ENCODE results near the gene HDAC8. TPM values are rescaled to one million over a fixed set of nuclear protein-coding genes. Genes with fewer than 3 reads are reported as not detected.

Gene HDAC8
- total RNA-seq (2022): 26.2 and 26.6 TPM in 2 replicates
- Bru-seq, nascent RNA: percentile 70 among the genes with signal in this experiment
- percentile 76 among the genes with signal in this experiment for BruChase-seq, experiment 1, labeled RNA remaining after a 2-hour chase
- BruChase-seq, experiment 2, labeled RNA remaining after a 6-hour chase: percentile 74 among the genes with signal in this experiment
- long read RNA-seq, transcript HDAC8-214 (8 exons, 2,373 nt): major isoform, 13 of 38 reads
- long read RNA-seq, transcript HDAC8-207 (11 exons, 2,110 nt): minor isoform, 8 of 38 reads
- long read RNA-seq, transcript HDAC8-201 (4 exons, 836 nt): minor isoform, 6 of 38 reads
- long read RNA-seq, partial matches to known transcripts: 1 of 38 reads
- long read RNA-seq, other reads (novel, unspliced or antisense): 4 of 38 reads

- DNase-seq: peak; percentile 53 to 62
- POLR2A ChIA-PET: interaction anchor here (0.6 to 0.7 kb wide), 2 partner anchors 11 to 1962 kb away, joined by 3 to 8 read pairs; no protein-coding TSS in a partner anchor
Observed at GRCh38 chrX:72572248-72573157, at the start of gene HDAC8. TSS of gene HDAC8 (minus strand) at chrX:72572843. CDS start at chrX:72572761, 82 bp downstream.

GRCh38 chrX:72621625-72622485, 49.2 kb upstream of the HDAC8 start:
- no TSS peak for BruUV-seq (replicated peaks)
- POLR2A ChIA-PET: no interaction called here

More at GRCh38 chrX:72572248-72573157, at the start of gene HDAC8:
- H3K36me3 Mint-ChIP-seq (ENCODE audit: insufficient read depth, unreplicated experiment): no peaks in the 10 kb centered on the region
- no peaks in the 10 kb centered on the region for H3K9me3 ChIP-seq
- no TSS peak for BruUV-seq (replicated peaks)
- no peaks in the 10 kb centered on the region for H3K27me3 Mint-ChIP-seq (ENCODE audit: insufficient read depth, unreplicated experiment)
- peak within 1 kb of the TSS; percentile 50 for H3K4me3 ChIP-seq (ENCODE audit: low read depth, low read length)
- peak within 1 kb of the TSS; percentile 73 for H3K4me3 Mint-ChIP-seq (ENCODE audit: unreplicated experiment)
- no peaks in the 10 kb centered on the region for H3K9me3 Mint-ChIP-seq (ENCODE audit: unreplicated experiment)
- CTCF ChIA-PET: interaction anchor here (0.6 kb wide), 1 partner anchor 10 kb away, joined by 3 read pairs; no protein-coding TSS in a partner anchor
- H3K4me1 ChIP-seq: no peaks in the 10 kb centered on the region
- H3K4me1 Mint-ChIP-seq (ENCODE audit: low read depth, unreplicated experiment): no peaks in the 10 kb centered on the region
- intact Hi-C loops (cut with micrococcal nuclease; ENCODE audit: unreplicated experiment): no loop called here
- TF ChIP-seq CTCF (IDR thresholded peaks at IDR 0.05; ENCODE audit: insufficient read depth in 1 of 2, low read depth in 1 of 2, low read length in 1 of 2, severe bottlenecking in 1 of 2, unreplicated experiment in 1 of 2): no peak
- no peaks in the 10 kb centered on the region for H3K27me3 ChIP-seq (replicated peaks; ENCODE audit: control insufficient read depth, insufficient read depth, low read length)
- H3K27ac Mint-ChIP-seq (ENCODE audit: unreplicated experiment): peak within 1 kb of the TSS; percentile 4
- no peaks in the 10 kb centered on the region for H3K36me3 ChIP-seq (ENCODE audit: control insufficient read depth, insufficient read depth, low read length)

More at GRCh38 chrX:72621625-72622485, 49.2 kb upstream of the HDAC8 start:
- Mint-ChIP-seq H3K4me3 (ENCODE audit: unreplicated experiment) (no peak overlapping the region), H3K27ac (ENCODE audit: unreplicated experiment) (no peak overlapping the region), H3K36me3 (ENCODE audit: insufficient read depth, unreplicated experiment) (no peaks in the 10 kb centered on the region), H3K4me1 (ENCODE audit: low read depth, unreplicated experiment) (no peaks in the 10 kb centered on the region), H3K27me3 (ENCODE audit: insufficient read depth, unreplicated experiment) (no peaks in the 10 kb centered on the region), H3K9me3 (ENCODE audit: unreplicated experiment) (no peaks in the 10 kb centered on the region)
- Histone ChIP-seq H3K36me3 (ENCODE audit: control insufficient read depth, insufficient read depth, low read length) (no peaks in the 10 kb centered on the region), H3K27me3 (replicated peaks; ENCODE audit: control insufficient read depth, insufficient read depth, low read length) (no peaks in the 10 kb centered on the region), H3K9me3 (no peaks in the 10 kb centered on the region), H3K4me1 (peaks cover 11% of the 10 kb centered on the region; the same call in 1 of the 2 replicates), H3K4me3 (ENCODE audit: low read depth, low read length) (no peak overlapping the region)
- TF ChIP-seq CTCF (IDR thresholded peaks at IDR 0.05; ENCODE audit: insufficient read depth in 1 of 2, low read depth in 1 of 2, low read length in 1 of 2, severe bottlenecking in 1 of 2, unreplicated experiment in 1 of 2): no peak
- intact Hi-C loops (cut with micrococcal nuclease; ENCODE audit: unreplicated experiment): no loop called here
- CTCF ChIA-PET: no interaction called here
- no peak for DNase-seq

Data from Caco-2 (cell line).